ENCODE data around the gene KRT32. TPM values are rescaled to one million over a fixed set of nuclear protein-coding genes. Genes with fewer than 3 reads are reported as not detected.

Gene KRT32
- total RNA-seq, 1 experiment from 2014 or later: not detected

- POLR2A ChIA-PET (ENCODE audit: low non-redundant PET): no interaction called here
- intact Hi-C loops (cut with micrococcal nuclease; ENCODE audit: unreplicated experiment): no loop called here
- H3K9me3 ChIP-seq (ENCODE audit: low read depth, low read length, poor library complexity, severe bottlenecking): no peaks in the 10 kb centered on the region
- H3K27ac ChIP-seq (ENCODE audit: low read depth, low read length, poor library complexity, severe bottlenecking): no peak overlapping the region
- no TSS peak for BruUV-seq (replicated peaks)
- no peak for TF ChIP-seq CTCF (conservative IDR thresholded peaks at IDR 0.05; ENCODE audit: low read depth, low read length)
- no peak for TF ChIP-seq EZH2 (IDR thresholded peaks at IDR 0.05; ENCODE audit: borderline replicate concordance, low read depth, low read length, poor library complexity, severe bottlenecking)
- no peaks in the 10 kb centered on the region for H3K27me3 ChIP-seq (replicated peaks; ENCODE audit: insufficient read depth, low read depth, low read length, poor library complexity)
- DNase-seq (ENCODE audit: low spot score): no peak
- no peak overlapping the region for H3K4me3 ChIP-seq (ENCODE audit: low read depth, low read length, poor library complexity, severe bottlenecking)
- CTCF ChIA-PET: no interaction called here
- H3K36me3 ChIP-seq (ENCODE audit: insufficient read depth, low read length, poor library complexity, severe bottlenecking): no peaks in the 10 kb centered on the region
- H3K4me1 ChIP-seq (ENCODE audit: insufficient read depth, low read length, poor library complexity, severe bottlenecking): no peaks in the 10 kb centered on the region
Measured at GRCh38 chr17:41511116-41511515, 43.9 kb upstream of the KRT32 start.

- CTCF ChIA-PET: no interaction called here
- H3K36me3 ChIP-seq (ENCODE audit: insufficient read depth, low read length, poor library complexity, severe bottlenecking): no peaks in the 10 kb centered on the region
- H3K27ac ChIP-seq (ENCODE audit: low read depth, low read length, poor library complexity, severe bottlenecking): no peak overlapping the region
- H3K27me3 ChIP-seq (replicated peaks; ENCODE audit: insufficient read depth, low read depth, low read length, poor library complexity): no peaks in the 10 kb centered on the region
- no peaks in the 10 kb centered on the region for H3K4me1 ChIP-seq (ENCODE audit: insufficient read depth, low read length, poor library complexity, severe bottlenecking)
- intact Hi-C loops (cut with micrococcal nuclease; ENCODE audit: unreplicated experiment): no loop called here
- H3K4me3 ChIP-seq (ENCODE audit: low read depth, low read length, poor library complexity, severe bottlenecking): no peak overlapping the region
- no peak for DNase-seq (ENCODE audit: low spot score)
- no peak for TF ChIP-seq EZH2 (IDR thresholded peaks at IDR 0.05; ENCODE audit: borderline replicate concordance, low read depth, low read length, poor library complexity, severe bottlenecking)
- TF ChIP-seq CTCF (conservative IDR thresholded peaks at IDR 0.05; ENCODE audit: low read depth, low read length): no peak
- POLR2A ChIA-PET (ENCODE audit: low non-redundant PET): no interaction called here
- BruUV-seq (replicated peaks): no TSS peak
- H3K9me3 ChIP-seq (ENCODE audit: low read depth, low read length, poor library complexity, severe bottlenecking): no peaks in the 10 kb centered on the region
Measured at GRCh38 chr17:41510251-41511065, 43.3 kb upstream of the KRT32 start.

- no peaks in the 10 kb centered on the region for H3K27me3 ChIP-seq (replicated peaks; ENCODE audit: insufficient read depth, low read depth, low read length, poor library complexity)
- TF ChIP-seq EZH2 (IDR thresholded peaks at IDR 0.05; ENCODE audit: borderline replicate concordance, low read depth, low read length, poor library complexity, severe bottlenecking) (no peak), CTCF (conservative IDR thresholded peaks at IDR 0.05; ENCODE audit: low read depth, low read length) (no peak)
- H3K9me3 ChIP-seq (ENCODE audit: low read depth, low read length, poor library complexity, severe bottlenecking): no peaks in the 10 kb centered on the region
- ChIA-PET CTCF (no interaction called here), POLR2A (ENCODE audit: low non-redundant PET) (no interaction called here)
- H3K4me1 ChIP-seq (ENCODE audit: insufficient read depth, low read length, poor library complexity, severe bottlenecking): no peaks in the 10 kb centered on the region
- no peak for DNase-seq (ENCODE audit: low spot score)
- no TSS peak for BruUV-seq (replicated peaks)
- no peak overlapping the region for H3K27ac ChIP-seq (ENCODE audit: low read depth, low read length, poor library complexity, severe bottlenecking)
- H3K36me3 ChIP-seq (ENCODE audit: insufficient read depth, low read length, poor library complexity, severe bottlenecking): no peaks in the 10 kb centered on the region
- intact Hi-C loops (cut with micrococcal nuclease; ENCODE audit: unreplicated experiment): no loop called here
- no peak overlapping the region for H3K4me3 ChIP-seq (ENCODE audit: low read depth, low read length, poor library complexity, severe bottlenecking)
Measured at GRCh38 chr17:41507315-41507880, 40.2 kb upstream of the KRT32 start.
